Fibroblast of skin of back (primary cell): ENCODE results near the gene CATSPERZ.
"Not testable (repeated sequence)": the region's sequence is repeated elsewhere in the genome, so short reads cannot be mapped to it uniquely, and the experiment has no call there.

ENCODE experiments used
- DNase-seq: peaks from one replicate; pipeline ENCODE4 v3.0.0-alpha.2; 2013

CATSPERZ gene

GRCh38 chr11:64304316-64305072 lies 4.3 kb downstream of the CATSPERZ start:
- DNase-seq = peak; percentile 85

GRCh38 chr11:64305075-64305690 lies 5.0 kb downstream of the CATSPERZ start, which contains the start of gene ESRRA:
TSS of gene ESRRA (plus strand) at chr11:64305524. CDS start at chr11:64307180, 1,656 bp downstream.
- DNase-seq = peak; percentile 94

- DNase-seq = peak; percentile 54
These were observed 5.8 kb downstream of the CATSPERZ start for GRCh38 chr11:64305691-64306562.

GRCh38 chr11:64306563-64306875 lies 6.4 kb downstream of the CATSPERZ start:
- DNase-seq = no peak

GRCh38 chr11:64306876-64307622 lies 6.9 kb downstream of the CATSPERZ start:
- no peak for DNase-seq

GRCh38 chr11:64307795-64308194 lies 7.6 kb downstream of the CATSPERZ start:
- DNase-seq = not testable (repeated sequence)

- no peak for DNase-seq
These were observed 12.8 kb downstream of the CATSPERZ start for GRCh38 chr11:64312947-64313346.

GRCh38 chr11:64313491-64314145 lies 13.5 kb downstream of the CATSPERZ start:
- DNase-seq = no peak

GRCh38 chr11:64314146-64314804 lies 14.1 kb downstream of the CATSPERZ start:
- DNase-seq = no peak

- DNase-seq = no peak
These were observed 14.8 kb downstream of the CATSPERZ start for GRCh38 chr11:64314805-64315561.

GRCh38 chr11:64315667-64316526 lies 15.7 kb downstream of the CATSPERZ start:
- DNase-seq = not testable (repeated sequence)

- DNase-seq = no peak
These were observed 16.6 kb downstream of the CATSPERZ start for GRCh38 chr11:64316672-64317324.

GRCh38 chr11:64317325-64317960 lies 17.3 kb downstream of the CATSPERZ start, which contains the start of gene TRMT112:
TSS of gene TRMT112 (minus strand) at chr11:64317559. CDS start at chr11:64317526, 33 bp downstream.
- DNase-seq = peak; percentile 97

- DNase-seq = peak; percentile 96
These were observed 18.0 kb downstream of the CATSPERZ start, which contains the start of gene PRDX5 for GRCh38 chr11:64317961-64318765. TSS of gene PRDX5 (plus strand) at chr11:64318121. CDS start at chr11:64318216, 95 bp downstream.

GRCh38 chr11:64318766-64319761 lies 18.9 kb downstream of the CATSPERZ start:
- DNase-seq = no peak

- DNase-seq = no peak
These were observed 20.4 kb downstream of the CATSPERZ start for GRCh38 chr11:64320556-64320955.
